Osteocyte (in vitro differentiated cells): ENCODE results near the gene DCDC1. TPM values are rescaled to one million over a fixed set of nuclear protein-coding genes. Genes with fewer than 3 reads are reported as not detected.

Source experiments
- DNase-seq: peaks from one replicate; pipeline ENCODE4 v3.0.0; 2021; ENCODE audit warnings: mixed read lengths; ENCODE audit not compliant: unreplicated experiment; ENCODE audit errors: extremely low spot score
- H3K27ac Mint-ChIP-seq: one replicate; pipeline ENCODE4 v1.8.0; 2021; ENCODE audit warnings: mild to moderate bottlenecking, mixed read lengths; ENCODE audit not compliant: unreplicated experiment
- H3K27me3 Mint-ChIP-seq: one replicate; pipeline ENCODE4 v1.8.0; 2021; ENCODE audit warnings: mixed read lengths; ENCODE audit not compliant: unreplicated experiment
- H3K36me3 Mint-ChIP-seq: one replicate; pipeline ENCODE4 v1.8.0; 2021; ENCODE audit warnings: mixed read lengths; ENCODE audit not compliant: unreplicated experiment
- H3K4me1 Mint-ChIP-seq: one replicate; pipeline ENCODE4 v1.8.0; 2021; ENCODE audit warnings: mixed read lengths; ENCODE audit not compliant: unreplicated experiment
- H3K4me3 Mint-ChIP-seq: one replicate; pipeline ENCODE4 v1.8.0; 2021; ENCODE audit warnings: mild to moderate bottlenecking, moderate library complexity, mixed read lengths; ENCODE audit not compliant: unreplicated experiment
- H3K9me3 Mint-ChIP-seq: one replicate; pipeline ENCODE4 v1.8.0; 2021; ENCODE audit warnings: mixed read lengths; ENCODE audit not compliant: unreplicated experiment
- total RNA-seq: library from RNA; stranded (reverse); gene quantifications from 2 replicates; pipeline ENCODE4 v1.2.1, GENCODE V29; 2021
- TF ChIP-seq, protein P1 (sequence below): fragments of 200-600 bp; sonication (generic); IDR thresholded peaks from 2 replicates; pipeline ENCODE4 v1.5.0; 2021; ENCODE audit warnings: antibody characterized with exemption, mild to moderate bottlenecking, moderate library complexity

DCDC1 gene
- total RNA-seq, 1 donor from 2014 or later: not detected

GRCh38 chr11:31000381-31000780 lies 369.2 kb downstream of the DCDC1 start:
- no peaks in the 10 kb centered on the region for H3K9me3 Mint-ChIP-seq
- H3K36me3 Mint-ChIP-seq: no peaks in the 10 kb centered on the region
- no peaks in the 10 kb centered on the region for H3K27me3 Mint-ChIP-seq
- no peak for DNase-seq
- H3K4me3 Mint-ChIP-seq: no peak overlapping the region
- TF ChIP-seq, protein P1, sequence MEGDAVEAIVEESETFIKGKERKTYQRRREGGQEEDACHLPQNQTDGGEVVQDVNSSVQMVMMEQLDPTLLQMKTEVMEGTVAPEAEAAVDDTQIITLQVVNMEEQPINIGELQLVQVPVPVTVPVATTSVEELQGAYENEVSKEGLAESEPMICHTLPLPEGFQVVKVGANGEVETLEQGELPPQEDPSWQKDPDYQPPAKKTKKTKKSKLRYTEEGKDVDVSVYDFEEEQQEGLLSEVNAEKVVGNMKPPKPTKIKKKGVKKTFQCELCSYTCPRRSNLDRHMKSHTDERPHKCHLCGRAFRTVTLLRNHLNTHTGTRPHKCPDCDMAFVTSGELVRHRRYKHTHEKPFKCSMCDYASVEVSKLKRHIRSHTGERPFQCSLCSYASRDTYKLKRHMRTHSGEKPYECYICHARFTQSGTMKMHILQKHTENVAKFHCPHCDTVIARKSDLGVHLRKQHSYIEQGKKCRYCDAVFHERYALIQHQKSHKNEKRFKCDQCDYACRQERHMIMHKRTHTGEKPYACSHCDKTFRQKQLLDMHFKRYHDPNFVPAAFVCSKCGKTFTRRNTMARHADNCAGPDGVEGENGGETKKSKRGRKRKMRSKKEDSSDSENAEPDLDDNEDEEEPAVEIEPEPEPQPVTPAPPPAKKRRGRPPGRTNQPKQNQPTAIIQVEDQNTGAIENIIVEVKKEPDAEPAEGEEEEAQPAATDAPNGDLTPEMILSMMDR: no peak
- H3K27ac Mint-ChIP-seq: no peak overlapping the region
- H3K4me1 Mint-ChIP-seq: no peaks in the 10 kb centered on the region

DNA sequence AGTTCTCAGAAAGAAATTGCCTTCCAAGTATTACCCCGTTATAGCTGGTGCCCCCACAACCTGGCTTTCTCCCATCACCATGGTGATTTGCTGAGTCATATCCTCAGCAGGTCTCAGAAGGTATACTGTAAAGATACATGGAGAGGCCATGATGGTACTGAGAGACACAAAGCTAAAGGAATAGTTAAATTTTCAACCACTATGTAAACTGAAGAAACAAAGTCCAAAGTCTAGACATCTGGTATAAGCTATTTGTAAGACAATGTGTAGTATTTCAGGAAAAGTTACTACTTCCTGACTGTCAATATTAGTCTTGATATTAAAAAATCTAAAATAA lies 377.1 kb downstream of the DCDC1 start:
- Mint-ChIP-seq H3K9me3 (no peaks in the 10 kb centered on the region), H3K4me3 (no peak overlapping the region), H3K36me3 (no peaks in the 10 kb centered on the region), H3K27me3 (no peaks in the 10 kb centered on the region), H3K4me1 (no peaks in the 10 kb centered on the region), H3K27ac (no peak overlapping the region)
- DNase-seq: no peak
- TF ChIP-seq, protein P1: no peak

GRCh38 chr11:30991802-30992512 lies 377.6 kb downstream of the DCDC1 start:
- Mint-ChIP-seq H3K4me1 (no peaks in the 10 kb centered on the region), H3K27ac (no peak overlapping the region), H3K9me3 (no peaks in the 10 kb centered on the region), H3K4me3 (no peak overlapping the region), H3K27me3 (no peaks in the 10 kb centered on the region), H3K36me3 (no peaks in the 10 kb centered on the region)
- TF ChIP-seq, protein P1: no peak
- no peak for DNase-seq

GRCh38 chr11:30991376-30991775 lies 378.2 kb downstream of the DCDC1 start:
- H3K27me3 Mint-ChIP-seq: no peaks in the 10 kb centered on the region
- no peaks in the 10 kb centered on the region for H3K4me1 Mint-ChIP-seq
- TF ChIP-seq, protein P1: no peak
- H3K36me3 Mint-ChIP-seq: no peaks in the 10 kb centered on the region
- no peak overlapping the region for H3K4me3 Mint-ChIP-seq
- H3K9me3 Mint-ChIP-seq: no peaks in the 10 kb centered on the region
- no peak overlapping the region for H3K27ac Mint-ChIP-seq
- DNase-seq: no peak

GRCh38 chr11:30990625-30991296 lies 378.8 kb downstream of the DCDC1 start:
- no peaks in the 10 kb centered on the region for H3K36me3 Mint-ChIP-seq

More at GRCh38 chr11:30990625-30991296, 378.8 kb downstream of the DCDC1 start:
- no peaks in the 10 kb centered on the region for H3K4me1 Mint-ChIP-seq
- no peak for DNase-seq
- H3K9me3 Mint-ChIP-seq: no peaks in the 10 kb centered on the region
- TF ChIP-seq, protein P1: no peak
- H3K27me3 Mint-ChIP-seq: no peaks in the 10 kb centered on the region
- no peak overlapping the region for H3K27ac Mint-ChIP-seq
- no peak overlapping the region for H3K4me3 Mint-ChIP-seq
